BLaER1 treated with 17β-estradiol and CSF1 and Interleukin-3, amounts not matched to agents 10 nM and 100 nM (cell line): ENCODE results near the gene DUSP10.

Experiments
- H3K27ac ChIP-seq, 11 experiments: shearing (Covaris generic); formaldehyde crosslinking; 2 replicates each; pipeline ENCODE4 v1.8.1; 2022
- H3K27me3 ChIP-seq, 11 experiments: shearing (Covaris generic); formaldehyde crosslinking; 2 replicates each; pipeline ENCODE4 v1.8.1; 2022
- H3K36me3 ChIP-seq, 11 experiments: shearing (Covaris generic); formaldehyde crosslinking; 2 replicates each; pipeline ENCODE4 v1.8.1; 2022
- H3K4me1 ChIP-seq, 10 experiments: shearing (Covaris generic); formaldehyde crosslinking; 2 replicates each; pipeline ENCODE4 v1.8.1; 2022
- H3K4me2 ChIP-seq, 11 experiments: shearing (Covaris generic); formaldehyde crosslinking; 2 replicates each; pipeline ENCODE4 v1.8.1; 2022
- H3K4me3 ChIP-seq, 10 experiments: shearing (Covaris generic); formaldehyde crosslinking; 2 replicates each; pipeline ENCODE4 v1.8.1; 2022
- H3K9ac ChIP-seq, 11 experiments: shearing (Covaris generic); formaldehyde crosslinking; 2 replicates each; pipeline ENCODE4 v1.8.1; 2022
- H3K9me3 ChIP-seq, 11 experiments: shearing (Covaris generic); formaldehyde crosslinking; replicated peaks in 1 of 11; 2 replicates each; pipeline ENCODE4 v1.8.1; 2022
- H4K20me1 ChIP-seq, 11 experiments: shearing (Covaris generic); formaldehyde crosslinking; 2 replicates each; pipeline ENCODE4 v1.8.1; 2022
- Cebpa-rat ChIP-seq, 11 experiments: shearing (Covaris generic); IDR thresholded peaks; 2 replicates each; pipeline ENCODE4 v1.8.1; 2022

DUSP10 gene

DNA sequence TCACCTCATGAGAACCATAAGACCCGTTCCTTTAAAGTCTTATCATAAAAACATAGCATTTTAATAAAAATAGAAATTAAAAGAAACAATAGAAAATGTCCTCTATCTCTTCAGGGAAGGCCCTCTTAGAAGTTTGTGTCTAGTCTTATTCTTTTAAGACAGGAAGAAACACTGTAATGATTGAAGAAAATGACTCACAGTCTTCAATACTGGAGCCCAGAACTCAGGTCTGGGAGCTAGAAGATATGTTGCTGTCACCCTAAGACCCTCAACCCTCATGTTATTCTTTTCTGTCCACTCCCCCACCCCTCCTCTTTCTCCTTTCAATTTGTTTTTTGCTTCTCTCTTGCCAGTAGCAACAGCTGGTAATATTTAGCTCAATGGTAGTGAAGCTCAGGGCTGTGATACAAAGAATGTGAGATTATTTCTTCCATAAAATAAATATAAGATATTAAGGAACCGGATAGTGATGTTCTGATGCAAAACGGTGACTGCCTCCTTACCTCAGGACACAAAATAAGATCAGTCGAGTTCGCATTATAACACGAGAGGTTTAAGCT lies 12.0 kb downstream of the DUSP10 start:
- peaks cover 0 to 69% (median 17%) of the 10 kb centered on the region in 11 experiments; a peak in 16 of 22 replicates for H3K36me3 ChIP-seq
- H3K9ac ChIP-seq, result no peak overlapping the region
- 0 out of 22 replicates have a peak overlapping the region, but pooled peaks of 1 of the 11 experiments have one; percentile 15 for H3K4me2 ChIP-seq
- TF ChIP-seq Cebpa-rat (IDR thresholded peaks at IDR 0.05), result no peak
- no peaks in the 10 kb centered on the region for H3K27me3 ChIP-seq
- H4K20me1 ChIP-seq, result peaks cover 0 to 70% (median 6%) of the 10 kb centered on the region in 11 experiments; a peak in 10 of 22 replicates
- H3K4me3 ChIP-seq, result no peak overlapping the region
- H3K9me3 ChIP-seq, result peaks cover 0 to 5% (median 2%) of the 10 kb centered on the region in 11 experiments; a peak in 12 of 22 replicates
- no peak overlapping the region for H3K27ac ChIP-seq
- H3K4me1 ChIP-seq, result peaks cover 0 to 65% (median 13%) of the 10 kb centered on the region in 10 experiments; a peak in 11 of 20 replicates

GRCh38 chr1:221728037-221728505 lies 13.8 kb downstream of the DUSP10 start:
- Histone ChIP-seq H3K36me3 (peaks cover 11 to 62% (median 32%) of the 10 kb centered on the region in 11 experiments), H3K27ac (no peak overlapping the region), H3K9me3 (peaks cover 11 to 22% (median 20%) of the 10 kb centered on the region in 11 experiments), H3K4me1 (peaks cover 0 to 65% (median 14%) of the 10 kb centered on the region in 10 experiments; a peak in 11 of 20 replicates), H3K4me2 (peak overlapping the region in 2 of 11 experiments; percentile 8 to 79; a peak in 2 of 22 replicates), H3K4me3 (no peak overlapping the region), H3K9ac (no peak overlapping the region), H4K20me1 (peaks cover 0 to 59% (median 5%) of the 10 kb centered on the region in 11 experiments; a peak in 7 of 22 replicates), H3K27me3 (no peaks in the 10 kb centered on the region)
- no peak for TF ChIP-seq Cebpa-rat (IDR thresholded peaks at IDR 0.05)

DNA sequence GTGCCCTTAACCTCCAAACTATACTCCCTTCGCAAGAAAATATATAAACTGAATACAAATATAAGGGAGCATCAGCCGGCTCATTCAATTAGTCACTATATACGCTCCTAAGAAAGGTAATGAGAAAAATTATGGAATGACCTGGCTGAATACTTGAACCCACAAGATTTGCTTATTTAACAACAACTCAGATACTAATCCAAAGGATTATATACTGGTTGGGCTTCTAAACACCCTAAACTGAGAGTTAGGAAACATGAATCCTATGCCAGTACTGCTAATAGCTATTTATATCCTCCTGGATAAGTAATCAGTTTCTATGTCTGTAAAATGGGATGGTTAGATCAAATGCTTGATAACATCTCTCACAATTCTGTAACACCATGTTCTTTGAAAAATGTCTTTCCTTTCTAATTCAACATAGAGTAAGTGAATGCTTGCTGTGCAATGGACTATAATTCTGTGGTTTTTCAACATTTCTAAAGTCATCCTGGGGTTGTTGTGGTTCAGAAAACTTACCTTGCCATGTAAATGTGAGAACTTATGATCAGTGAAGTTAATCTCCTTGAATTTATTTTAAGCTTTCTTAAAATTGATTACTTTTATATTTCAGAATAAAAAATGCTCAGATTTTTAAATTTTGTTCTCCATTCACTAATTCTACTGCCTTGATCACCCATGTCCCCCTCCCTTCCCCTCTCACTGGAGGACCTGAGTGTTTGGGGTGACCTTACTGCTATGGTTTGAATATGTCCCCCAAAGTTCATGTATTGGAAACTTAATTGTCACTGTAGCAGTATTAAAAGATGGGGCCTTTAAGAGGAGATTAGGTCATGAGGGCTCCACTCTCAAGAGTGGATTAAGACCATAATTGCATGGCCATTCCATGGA lies 14.5 kb downstream of the DUSP10 start:
- H4K20me1 ChIP-seq, result peaks cover 0 to 57% (median 5%) of the 10 kb centered on the region in 11 experiments; a peak in 6 of 22 replicates
- H3K9ac ChIP-seq, result no peak overlapping the region
- H3K4me1 ChIP-seq, result peaks cover 0 to 70% (median 14%) of the 10 kb centered on the region in 10 experiments; a peak in 11 of 20 replicates
- H3K4me3 ChIP-seq, result no peak overlapping the region
- H3K4me2 ChIP-seq, result peak overlapping the region in 2 of 11 experiments; percentile 74 to 79; a peak in 3 of 22 replicates
- no peaks in the 10 kb centered on the region for H3K27me3 ChIP-seq
- TF ChIP-seq Cebpa-rat (IDR thresholded peaks at IDR 0.05), result no peak
- no peak overlapping the region for H3K27ac ChIP-seq
- H3K9me3 ChIP-seq, result peaks cover 13 to 28% (median 24%) of the 10 kb centered on the region in 11 experiments
- H3K36me3 ChIP-seq, result peaks cover 14 to 65% (median 39%) of the 10 kb centered on the region in 11 experiments

- Histone ChIP-seq H3K9me3 (peaks cover 13 to 33% (median 27%) of the 10 kb centered on the region in 11 experiments), H3K4me2 (peak overlapping the region in 5 of 11 experiments; percentile 49 to 79 (median 66); a peak in 11 of 22 replicates), H3K9ac (peak overlapping the region in 4 of 11 experiments; percentile 11 to 25 (median 18); a peak in 2 of 22 replicates), H3K36me3 (peaks cover 14 to 67% (median 41%) of the 10 kb centered on the region in 11 experiments), H3K27ac (peak overlapping the region in 7 of 11 experiments; percentile 14 to 60 (median 39); a peak in 13 of 22 replicates), H3K4me1 (peaks cover 0 to 84% (median 14%) of the 10 kb centered on the region in 10 experiments; a peak in 11 of 20 replicates), H3K27me3 (no peaks in the 10 kb centered on the region), H4K20me1 (peaks cover 0 to 59% (median 5%) of the 10 kb centered on the region in 11 experiments; a peak in 6 of 22 replicates), H3K4me3 (no peak overlapping the region)
- no peak for TF ChIP-seq Cebpa-rat (IDR thresholded peaks at IDR 0.05)
Measured at GRCh38 chr1:221725735-221726672, 15.9 kb downstream of the DUSP10 start.

DNA sequence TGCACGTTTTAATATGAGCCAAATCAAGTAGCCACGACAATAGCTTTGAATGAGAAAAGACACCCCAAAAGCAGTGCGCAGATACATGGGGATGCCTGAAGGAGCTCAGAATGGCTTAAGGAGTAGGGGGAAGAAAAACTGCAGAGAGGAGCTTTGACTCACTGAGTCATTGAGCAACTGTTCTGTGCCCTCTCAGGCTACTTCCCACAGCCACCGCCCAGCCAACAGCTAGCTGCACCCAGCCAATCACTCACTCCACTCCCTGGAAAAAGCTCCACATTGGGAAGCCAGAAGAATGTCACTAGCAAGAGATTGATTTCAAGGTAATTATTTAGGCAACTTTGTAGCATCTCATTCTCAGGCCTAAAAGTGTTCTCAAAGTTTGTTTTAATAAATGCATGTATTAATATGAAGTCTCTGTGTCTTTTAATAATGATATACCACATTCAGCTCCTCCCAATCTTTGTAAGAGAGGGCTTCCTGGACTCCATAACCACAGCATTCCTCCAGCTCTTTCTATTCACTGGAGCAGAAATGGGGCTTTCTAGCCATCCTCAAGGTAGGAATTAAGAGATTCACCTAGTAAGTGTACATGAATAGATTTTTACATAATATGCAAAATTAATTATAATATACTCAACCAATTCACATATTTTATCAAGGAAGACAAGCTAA lies 16.8 kb downstream of the DUSP10 start:
- TF ChIP-seq Cebpa-rat (IDR thresholded peaks at IDR 0.05), result no peak
- H3K27me3 ChIP-seq, result no peaks in the 10 kb centered on the region
- peak overlapping the region in 5 of 11 experiments; percentile 16 to 60 (median 39); a peak in 7 of 22 replicates for H3K27ac ChIP-seq
- H3K36me3 ChIP-seq, result peaks cover 14 to 61% (median 41%) of the 10 kb centered on the region in 11 experiments
- H3K9ac ChIP-seq, result peak overlapping the region in 1 of 11 experiments; percentile 11; a peak in 2 of 22 replicates
- peaks cover 13 to 33% (median 27%) of the 10 kb centered on the region in 11 experiments for H3K9me3 ChIP-seq
- H3K4me2 ChIP-seq, result peak overlapping the region in 5 of 11 experiments; percentile 58 to 79 (median 66); a peak in 9 of 22 replicates
- peaks cover 0 to 57% (median under 1%) of the 10 kb centered on the region in 11 experiments; a peak in 6 of 22 replicates for H4K20me1 ChIP-seq
- peaks cover 0 to 88% (median 14%) of the 10 kb centered on the region in 10 experiments; a peak in 11 of 20 replicates for H3K4me1 ChIP-seq
- no peak overlapping the region for H3K4me3 ChIP-seq

GRCh38 chr1:221723848-221724236 lies 18.0 kb downstream of the DUSP10 start:
- Histone ChIP-seq H3K9ac (no peak overlapping the region), H3K4me3 (no peak overlapping the region), H3K4me1 (peaks cover 0 to 97% (median 23%) of the 10 kb centered on the region in 10 experiments; a peak in 16 of 20 replicates), H3K27ac (no peak overlapping the region), H3K27me3 (no peaks in the 10 kb centered on the region), H4K20me1 (peaks cover 0 to 55% (median 0%) of the 10 kb centered on the region in 11 experiments; a peak in 6 of 22 replicates), H3K4me2 (peak overlapping the region in 2 of 11 experiments; percentile 73 to 74; a peak in 2 of 22 replicates), H3K36me3 (peaks cover 14 to 68% (median 42%) of the 10 kb centered on the region in 11 experiments), H3K9me3 (peaks cover 13 to 33% (median 27%) of the 10 kb centered on the region in 11 experiments)
- no peak for TF ChIP-seq Cebpa-rat (IDR thresholded peaks at IDR 0.05)
